ENCODE measurements around the gene CCNE1.

CCNE1 gene

DNA sequence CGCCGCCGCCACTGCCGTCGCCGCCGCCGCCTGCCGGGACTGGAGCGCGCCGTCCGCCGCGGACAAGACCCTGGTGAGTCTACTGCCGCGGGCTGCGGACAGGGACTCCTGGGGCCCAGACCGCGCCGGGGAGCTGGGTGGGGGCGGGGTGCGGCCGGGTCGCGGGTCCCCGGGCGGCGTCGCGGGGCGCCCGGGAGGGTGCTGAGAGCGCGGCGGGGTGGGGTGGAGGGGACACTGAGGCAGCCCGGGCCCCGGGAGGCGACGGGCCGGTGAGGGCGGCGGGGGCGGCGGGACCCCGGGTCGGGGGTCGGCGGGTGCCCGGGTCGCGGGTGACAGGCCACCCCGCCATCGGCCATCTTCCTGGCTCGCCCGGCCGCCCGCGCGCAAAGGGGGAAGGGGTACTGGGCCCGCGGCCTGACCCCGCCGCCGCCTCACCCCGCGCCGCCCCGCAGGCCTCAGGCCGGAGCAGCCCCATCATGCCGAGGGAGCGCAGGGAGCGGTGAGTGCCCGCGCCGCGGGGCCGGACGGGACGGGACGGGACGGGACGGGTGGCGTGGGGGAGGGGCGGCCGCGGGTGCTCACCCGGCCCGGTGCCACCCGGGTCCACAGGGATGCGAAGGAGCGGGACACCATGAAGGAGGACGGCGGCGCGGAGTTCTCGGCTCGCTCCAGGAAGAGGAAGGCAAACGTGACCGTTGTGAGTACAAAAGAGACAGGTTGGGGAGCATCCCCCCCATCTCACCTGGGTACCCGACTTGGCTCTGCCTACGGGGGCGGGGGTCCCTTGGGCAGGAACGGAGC is 489 bp downstream of the CCNE1 start:
- Histone ChIP-seq H3K4me3 (ENCODE audit: low read depth, low read length) (peak overlapping the region; percentile 46), H3K27me3 (ENCODE audit: insufficient read depth, low read depth, severe bottlenecking) (no peaks in the 10 kb centered on the region), H3K36me3 (peaks cover 32% of the 10 kb centered on the region), H3K9me3 (ENCODE audit: severe bottlenecking) (no peaks in the 10 kb centered on the region), H3K27ac (peak overlapping the region; percentile 45; the same call in 1 of the 2 replicates)
- no peak for DNase-seq
- TF ChIP-seq, protein P1, sequence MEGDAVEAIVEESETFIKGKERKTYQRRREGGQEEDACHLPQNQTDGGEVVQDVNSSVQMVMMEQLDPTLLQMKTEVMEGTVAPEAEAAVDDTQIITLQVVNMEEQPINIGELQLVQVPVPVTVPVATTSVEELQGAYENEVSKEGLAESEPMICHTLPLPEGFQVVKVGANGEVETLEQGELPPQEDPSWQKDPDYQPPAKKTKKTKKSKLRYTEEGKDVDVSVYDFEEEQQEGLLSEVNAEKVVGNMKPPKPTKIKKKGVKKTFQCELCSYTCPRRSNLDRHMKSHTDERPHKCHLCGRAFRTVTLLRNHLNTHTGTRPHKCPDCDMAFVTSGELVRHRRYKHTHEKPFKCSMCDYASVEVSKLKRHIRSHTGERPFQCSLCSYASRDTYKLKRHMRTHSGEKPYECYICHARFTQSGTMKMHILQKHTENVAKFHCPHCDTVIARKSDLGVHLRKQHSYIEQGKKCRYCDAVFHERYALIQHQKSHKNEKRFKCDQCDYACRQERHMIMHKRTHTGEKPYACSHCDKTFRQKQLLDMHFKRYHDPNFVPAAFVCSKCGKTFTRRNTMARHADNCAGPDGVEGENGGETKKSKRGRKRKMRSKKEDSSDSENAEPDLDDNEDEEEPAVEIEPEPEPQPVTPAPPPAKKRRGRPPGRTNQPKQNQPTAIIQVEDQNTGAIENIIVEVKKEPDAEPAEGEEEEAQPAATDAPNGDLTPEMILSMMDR (IDR thresholded peaks at IDR 0.05; ENCODE audit: low read depth, low read length) = no peak

DNA sequence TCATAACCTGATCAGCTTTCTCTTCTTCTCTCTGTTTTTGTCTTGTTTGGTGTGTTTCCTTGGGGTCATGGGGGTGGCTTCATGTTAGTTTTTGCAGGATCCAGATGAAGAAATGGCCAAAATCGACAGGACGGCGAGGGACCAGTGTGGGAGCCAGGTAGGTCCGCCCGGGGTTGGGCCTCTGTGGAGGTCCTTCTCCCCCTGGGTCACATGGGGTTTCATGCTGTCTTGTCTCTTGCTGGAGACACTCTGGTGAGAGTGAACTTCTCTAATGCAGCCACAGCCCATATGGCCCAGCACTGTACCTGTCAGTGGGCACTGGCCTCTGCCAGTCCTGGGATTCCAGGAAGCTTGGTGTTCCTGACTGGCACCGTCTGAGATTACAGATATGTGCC is 1.1 kb downstream of the CCNE1 start:
- TF ChIP-seq, protein P1 (IDR thresholded peaks at IDR 0.05; ENCODE audit: low read depth, low read length) = no peak

DNA sequence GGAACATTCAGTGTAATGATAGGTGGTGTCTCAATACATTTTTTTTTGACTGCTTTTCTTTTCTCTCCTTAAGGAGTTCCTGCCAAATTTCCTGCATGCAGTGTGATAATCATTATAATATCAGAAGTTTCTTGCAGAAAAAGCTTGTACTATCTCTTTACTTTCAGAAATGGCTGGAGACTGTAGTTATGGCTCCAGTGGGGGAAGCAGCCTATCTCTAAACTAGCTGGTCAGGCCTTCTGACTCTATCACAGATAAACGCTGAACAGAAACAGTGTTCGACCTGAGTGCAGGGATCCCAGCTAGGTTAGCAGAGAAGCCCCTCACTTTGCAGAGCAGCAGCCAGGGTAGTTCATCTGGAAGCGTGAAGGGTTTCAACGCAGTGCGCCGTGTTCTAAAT is 1.9 kb downstream of the CCNE1 start:
- TF ChIP-seq, protein P1 (IDR thresholded peaks at IDR 0.05; ENCODE audit: low read depth, low read length) = no peak
- Histone ChIP-seq H3K27ac (no peak overlapping the region), H3K4me3 (ENCODE audit: low read depth, low read length) (no peak overlapping the region), H3K36me3 (peaks cover 41% of the 10 kb centered on the region), H3K27me3 (ENCODE audit: insufficient read depth, low read depth, severe bottlenecking) (no peaks in the 10 kb centered on the region), H3K9me3 (ENCODE audit: severe bottlenecking) (no peaks in the 10 kb centered on the region)
- DNase-seq = no peak

More for the DNA sequence above, 1.1 kb downstream of the CCNE1 start:
- DNase-seq = no peak
- Histone ChIP-seq H3K27ac (no peak overlapping the region), H3K27me3 (ENCODE audit: insufficient read depth, low read depth, severe bottlenecking) (no peaks in the 10 kb centered on the region), H3K4me3 (ENCODE audit: low read depth, low read length) (peak overlapping the region; percentile 46), H3K36me3 (peaks cover 34% of the 10 kb centered on the region), H3K9me3 (ENCODE audit: severe bottlenecking) (no peaks in the 10 kb centered on the region)

DNA sequence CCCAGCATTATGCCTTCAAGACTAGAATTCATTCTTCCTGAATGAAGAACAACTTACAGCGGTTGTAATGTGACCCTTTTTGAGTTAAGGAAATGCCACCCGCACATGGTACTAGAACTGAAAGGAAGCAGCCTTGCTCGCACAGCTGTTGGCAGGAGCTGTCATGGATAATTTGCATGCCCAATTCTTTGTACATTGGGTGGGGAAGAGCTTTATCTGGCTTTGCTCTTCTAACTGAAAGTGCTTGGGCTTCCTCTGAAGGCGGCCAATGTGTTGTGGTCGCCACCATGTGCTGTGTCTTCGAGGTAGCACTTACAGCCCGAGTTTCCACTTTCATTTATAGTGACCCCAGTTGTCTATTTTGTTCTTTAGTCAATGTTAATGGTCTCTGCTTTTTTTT is 3.4 kb downstream of the CCNE1 start:
- Histone ChIP-seq H3K27ac (no peak overlapping the region), H3K9me3 (ENCODE audit: severe bottlenecking) (no peaks in the 10 kb centered on the region), H3K27me3 (ENCODE audit: insufficient read depth, low read depth, severe bottlenecking) (no peaks in the 10 kb centered on the region), H3K36me3 (peaks cover 57% of the 10 kb centered on the region), H3K4me3 (ENCODE audit: low read depth, low read length) (no peak overlapping the region)
- TF ChIP-seq, protein P1 (IDR thresholded peaks at IDR 0.05; ENCODE audit: low read depth, low read length) = no peak
- no peak for DNase-seq

DNA sequence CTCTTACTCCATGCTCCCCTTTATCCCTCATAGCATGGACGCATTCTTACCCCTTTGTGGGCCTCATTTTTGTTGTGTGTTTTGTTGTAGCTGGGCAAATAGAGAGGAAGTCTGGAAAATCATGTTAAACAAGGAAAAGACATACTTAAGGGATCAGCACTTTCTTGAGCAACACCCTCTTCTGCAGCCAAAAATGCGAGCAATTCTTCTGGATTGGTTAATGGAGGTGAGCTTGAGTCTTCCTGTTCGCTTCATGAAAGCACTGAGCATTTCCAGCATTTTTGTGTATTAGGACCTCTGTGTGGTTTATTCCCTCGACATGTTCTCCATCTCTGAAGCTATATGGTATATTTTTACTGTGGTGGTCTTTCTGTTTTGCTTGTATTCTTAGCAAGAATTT is 5.5 kb downstream of the CCNE1 start:
- no peak overlapping the region for H3K27ac ChIP-seq
- H3K4me3 ChIP-seq (ENCODE audit: low read depth, low read length) = no peak overlapping the region
- TF ChIP-seq, protein P1 (IDR thresholded peaks at IDR 0.05; ENCODE audit: low read depth, low read length) = no peak
- H3K36me3 ChIP-seq = peaks cover 74% of the 10 kb centered on the region
- no peaks in the 10 kb centered on the region for H3K27me3 ChIP-seq (ENCODE audit: insufficient read depth, low read depth, severe bottlenecking)
- DNase-seq = no peak
- no peaks in the 10 kb centered on the region for H3K9me3 ChIP-seq (ENCODE audit: severe bottlenecking)

DNA sequence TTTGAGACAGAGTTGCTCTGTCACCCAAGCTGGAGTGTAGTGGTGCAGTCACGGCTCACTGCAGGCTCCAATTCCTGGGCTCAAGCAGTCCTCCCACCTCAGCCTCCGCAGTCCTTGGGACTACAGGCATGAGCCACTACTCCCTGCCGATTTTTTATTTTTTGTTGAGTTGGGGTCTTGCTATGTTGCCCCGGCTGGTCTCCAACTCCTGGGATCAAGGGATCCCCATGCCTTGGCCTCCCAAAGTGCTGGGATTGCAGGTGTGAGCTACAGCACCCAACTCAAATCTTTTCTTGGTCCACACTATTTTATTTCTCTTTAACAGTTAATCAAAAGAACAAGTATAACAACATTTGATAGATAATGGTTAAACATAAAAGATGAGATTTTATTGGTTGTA is 7.5 kb downstream of the CCNE1 start:
- no peak overlapping the region for H3K27ac ChIP-seq
- no peak overlapping the region for H3K4me3 ChIP-seq (ENCODE audit: low read depth, low read length)
- no peaks in the 10 kb centered on the region for H3K9me3 ChIP-seq (ENCODE audit: severe bottlenecking)
- H3K36me3 ChIP-seq = peaks cover 72% of the 10 kb centered on the region
- no peak for DNase-seq
- no peaks in the 10 kb centered on the region for H3K27me3 ChIP-seq (ENCODE audit: insufficient read depth, low read depth, severe bottlenecking)
- TF ChIP-seq, protein P1 (IDR thresholded peaks at IDR 0.05; ENCODE audit: low read depth, low read length) = no peak

Measured in WERI-Rb-1 (cell line).